HG03108 (cell line): ENCODE data around the gene TJP2.
"Not testable (repeated sequence)": the region's sequence is repeated elsewhere in the genome, so short reads cannot be mapped to it uniquely, and the experiment has no call there.

Source experiments
- ATAC-seq: cut with Tn5 transposase; IDR thresholded peaks from one replicate; pipeline ENCODE4 v1.9.1; 2021; ENCODE audit warnings: moderate library complexity; ENCODE audit not compliant: unreplicated experiment

The TJP2 gene

DNA sequence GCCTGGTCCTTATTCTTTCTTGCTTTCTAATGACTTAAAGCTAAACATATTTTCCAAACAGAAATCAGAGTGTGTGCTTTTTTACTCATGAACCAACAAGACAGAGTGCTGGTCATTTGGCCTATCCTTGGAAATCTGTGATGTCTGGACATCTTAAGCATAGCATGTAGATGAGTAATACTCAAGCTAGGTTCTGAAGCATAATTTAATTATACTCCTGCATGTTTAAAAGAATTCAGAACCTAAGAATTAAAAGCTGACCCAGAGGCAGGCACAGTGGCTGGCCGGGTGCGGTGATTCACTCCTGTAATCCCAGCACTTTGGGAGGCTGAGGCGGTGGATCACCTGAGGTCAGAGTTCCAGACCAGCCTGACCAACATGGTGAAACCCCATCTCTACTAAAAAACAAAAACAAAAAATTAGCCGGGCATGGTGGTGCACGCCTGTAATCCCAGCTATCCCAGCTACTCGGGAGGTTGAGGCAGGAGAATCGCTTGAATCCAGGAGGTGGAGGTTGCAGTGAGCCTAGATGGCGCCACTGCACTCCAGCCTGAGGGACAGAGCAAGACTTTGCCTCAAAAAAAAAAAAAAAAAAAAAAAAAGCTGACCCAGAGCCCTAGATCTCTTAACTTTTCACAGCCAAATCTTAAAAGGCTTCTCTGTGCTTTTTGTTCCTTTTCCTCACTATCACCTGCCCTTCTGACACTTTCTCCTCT lies 16.2 kb upstream of the TJP2 start:
- ATAC-seq: no peak

- ATAC-seq: no peak
Measured at GRCh38 chr9:69158471-69158870, 15.6 kb upstream of the TJP2 start.

GRCh38 chr9:69164573-69164972 lies 9.5 kb upstream of the TJP2 start:
- ATAC-seq: not testable (repeated sequence)

- no peak for ATAC-seq
Measured at GRCh38 chr9:69165581-69165980, 8.5 kb upstream of the TJP2 start.

GRCh38 chr9:69168709-69169217 lies 5.3 kb upstream of the TJP2 start:
- peak; percentile 39 for ATAC-seq

- no peak for ATAC-seq
Measured at GRCh38 chr9:69170231-69170630, 3.8 kb upstream of the TJP2 start.

DNA sequence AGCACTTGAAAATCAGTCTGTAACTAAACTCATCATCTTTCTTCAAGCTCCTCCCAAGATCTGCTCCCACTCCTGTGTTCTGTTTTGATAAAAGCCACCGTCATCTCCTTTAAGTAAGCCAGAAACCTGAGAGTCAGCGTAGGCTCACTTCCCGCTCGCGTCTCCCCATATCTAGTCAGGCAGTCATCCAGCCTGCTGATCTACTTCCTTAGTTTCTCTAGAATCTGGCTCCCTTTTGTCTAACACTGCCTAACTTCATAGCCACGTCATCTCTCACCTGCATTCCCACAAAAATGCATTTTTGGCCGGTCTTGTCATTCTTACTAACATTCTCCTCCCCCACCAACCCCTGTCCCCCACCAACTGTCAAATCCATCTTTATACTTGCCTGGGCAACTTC lies 3.0 kb upstream of the TJP2 start:
- no peak for ATAC-seq

DNA sequence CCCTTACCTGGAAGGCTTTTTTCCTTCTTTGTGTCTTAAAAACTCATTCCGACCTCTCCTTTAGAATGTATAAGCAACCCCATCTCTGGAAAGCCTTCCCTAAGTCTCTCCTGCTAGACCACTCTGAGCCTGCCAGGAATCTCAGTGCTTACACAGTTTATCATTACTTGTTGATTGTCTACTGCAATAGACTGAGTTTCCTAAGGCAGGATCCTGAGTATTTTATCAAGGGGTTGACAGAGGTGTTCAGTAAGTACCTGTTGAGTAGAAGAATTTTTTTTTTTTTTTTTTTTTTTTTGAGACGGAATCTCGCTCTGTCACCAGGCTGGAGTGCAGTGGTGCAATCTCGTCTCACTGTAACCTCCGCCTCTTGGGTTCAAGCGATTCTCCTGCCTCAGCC lies 2.6 kb upstream of the TJP2 start:
- no peak for ATAC-seq

- no peak for ATAC-seq
Measured at GRCh38 chr9:69172895-69173294, 1.2 kb upstream of the TJP2 start.

GRCh38 chr9:69173497-69173890 lies 583 bp upstream of the TJP2 start:
- ATAC-seq: no peak

DNA sequence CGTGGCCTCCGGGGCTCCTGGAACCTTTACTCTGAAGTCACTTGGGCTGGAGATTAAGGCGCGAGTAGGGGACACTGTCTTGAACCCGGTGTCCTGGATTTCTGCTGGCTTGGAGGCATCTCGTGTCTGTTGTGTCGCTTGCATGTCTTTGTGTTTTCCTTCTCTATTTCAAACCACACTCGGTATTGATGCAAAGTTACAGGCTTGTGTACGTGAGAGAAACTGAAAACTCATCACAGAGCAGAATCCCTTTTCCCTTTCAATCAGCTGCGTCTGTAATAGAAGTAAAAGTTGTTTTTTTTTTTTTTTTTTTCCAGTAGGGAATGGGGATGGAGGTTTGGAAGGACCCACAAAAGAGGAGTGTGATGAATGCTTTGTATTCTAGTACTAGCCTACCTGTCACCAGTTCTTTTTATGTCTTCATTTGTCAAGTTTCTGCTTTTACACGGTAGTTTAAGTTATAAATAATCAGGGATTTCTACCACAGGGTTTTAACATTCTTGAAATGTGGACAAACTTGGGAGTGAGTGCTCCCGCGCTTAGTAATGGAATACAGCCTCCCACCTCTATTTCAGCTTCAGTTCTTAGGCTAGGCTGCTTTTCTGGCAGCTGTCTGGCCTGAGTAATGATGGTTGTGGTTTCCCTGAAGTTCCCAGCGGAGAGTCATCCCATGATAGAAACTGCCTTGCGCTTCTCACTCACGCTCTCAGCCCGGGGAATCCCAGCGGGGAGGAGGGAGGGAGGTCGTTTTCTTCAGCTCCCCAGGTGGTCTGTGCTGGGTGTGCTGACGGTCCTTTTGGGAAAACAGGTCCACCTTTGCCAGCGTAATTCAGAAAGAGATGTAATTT lies 763 bp downstream of the TJP2 start:
- ATAC-seq: peak; percentile 39

GRCh38 chr9:69175486-69175885 lies 1.4 kb downstream of the TJP2 start:
- peak; percentile 18 for ATAC-seq

- ATAC-seq: no peak
Measured at GRCh38 chr9:69176471-69177171, 2.5 kb downstream of the TJP2 start.

DNA sequence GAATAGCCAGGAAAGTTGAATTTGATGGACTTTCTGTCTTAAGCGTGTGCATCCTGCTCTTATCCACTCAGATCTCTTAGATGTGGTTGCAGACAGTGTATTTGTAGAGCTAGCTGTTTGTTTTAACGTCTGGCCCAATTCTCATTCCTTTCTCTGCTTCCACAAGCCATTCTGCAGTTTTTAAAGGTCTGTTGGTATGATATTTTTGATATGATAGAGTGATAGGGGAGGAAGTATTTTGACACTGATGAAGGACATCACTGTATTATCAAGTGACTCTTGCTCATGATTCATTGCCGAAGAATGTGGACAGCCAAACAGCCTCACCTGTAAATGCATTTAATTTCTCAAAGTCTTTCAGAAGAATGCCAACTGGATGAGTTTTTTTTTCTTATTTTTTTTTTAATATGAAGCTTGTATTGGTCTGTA lies 4.5 kb downstream of the TJP2 start:
- no peak for ATAC-seq

DNA sequence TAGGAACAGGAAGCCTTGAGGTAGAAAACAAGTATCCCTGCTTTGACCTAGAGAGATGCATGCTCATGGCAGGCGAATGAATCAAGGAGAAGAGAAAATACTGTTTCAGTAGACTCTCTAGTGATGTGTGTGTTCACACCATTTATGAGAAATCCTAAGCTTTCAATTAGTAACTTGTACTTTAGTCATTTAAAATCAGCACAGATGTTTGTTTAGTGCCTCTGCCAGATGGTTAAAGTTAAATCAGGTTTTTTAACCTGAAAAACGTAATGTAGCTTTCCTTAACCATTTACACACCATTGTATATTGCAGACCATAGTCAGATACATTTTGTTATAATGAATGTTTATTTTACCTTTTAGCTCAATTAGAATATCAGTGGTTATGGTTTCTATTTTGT lies 5.0 kb downstream of the TJP2 start:
- ATAC-seq: no peak

GRCh38 chr9:69180200-69180599 lies 6.1 kb downstream of the TJP2 start:
- ATAC-seq: no peak

- no peak for ATAC-seq
Measured at GRCh38 chr9:69180670-69181069, 6.6 kb downstream of the TJP2 start.

DNA sequence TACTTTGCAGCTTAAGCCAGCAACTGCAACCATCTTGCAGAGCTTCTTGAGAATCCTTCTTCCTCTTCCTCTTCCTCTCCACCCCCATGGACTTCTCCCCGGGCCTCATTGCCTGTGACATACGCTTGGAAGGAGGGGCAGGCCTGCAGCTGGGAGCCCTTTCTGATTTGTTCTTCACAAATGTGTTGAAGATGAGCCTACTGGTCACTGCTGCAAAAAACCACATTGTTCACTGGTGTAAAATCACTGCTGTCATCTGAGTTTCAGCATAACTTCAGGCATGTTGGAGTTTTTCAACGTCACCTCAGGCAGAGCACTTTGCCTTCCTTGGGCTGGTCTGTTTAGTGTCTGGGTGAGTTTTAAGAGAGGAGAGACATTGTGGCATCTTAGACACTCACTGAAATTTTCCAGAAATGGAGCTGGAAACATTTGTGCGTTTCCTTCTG lies 7.9 kb downstream of the TJP2 start:
- no peak for ATAC-seq

GRCh38 chr9:69184266-69184665 lies 10.2 kb downstream of the TJP2 start:
- no peak for ATAC-seq

- ATAC-seq: no peak
Measured at GRCh38 chr9:69186841-69187611, 12.9 kb downstream of the TJP2 start.

DNA sequence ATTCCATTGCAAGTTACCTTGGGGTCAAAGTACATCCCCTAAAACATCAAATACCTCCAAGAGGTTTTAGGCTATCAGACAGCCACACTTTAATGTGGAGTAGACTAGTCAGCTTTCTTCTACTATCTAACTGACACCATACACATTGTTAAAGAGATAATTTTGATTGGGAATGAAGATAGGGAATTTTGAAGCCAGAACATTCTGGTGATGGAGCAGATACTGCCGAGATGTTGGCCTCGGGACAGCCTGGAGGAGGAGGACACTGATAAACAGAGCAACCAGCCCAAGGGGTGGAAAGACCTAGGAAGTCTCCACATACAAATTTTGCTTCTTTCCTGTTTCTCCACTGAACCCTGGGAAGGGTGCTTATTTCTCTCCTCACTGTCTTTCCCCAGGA lies 14.9 kb downstream of the TJP2 start:
- no peak for ATAC-seq
